ENCODE results near the gene LAMA2.

- TF ChIP-seq CTCF (conservative IDR thresholded peaks at IDR 0.05; ENCODE audit: low read length) (no peak), EZH2phosphoT487 (IDR thresholded peaks at IDR 0.05; ENCODE audit: borderline replicate concordance) (no peak)
Measured at GRCh38 chr6:129411092-129411491, 528.2 kb downstream of the LAMA2 start.
